Stimulated activated CD8-positive, alpha-beta memory T cell treated with anti-CD3 and anti-CD28 coated beads, Interleukin-7, amount 100 ng/mL, for 4 hours (primary cell): ENCODE measurements around the gene DIAPH1.

ENCODE experiments used
- DNase-seq, 2 donors: peaks; one replicate each; pipeline ENCODE4 v3.0.0-alpha.2; 2020; ENCODE audit warnings: low read depth in 2 of 2

Gene DIAPH1

GRCh38 chr5:141639357-141640050 lies 20.7 kb upstream of the DIAPH1 start:
- no peak for DNase-seq

GRCh38 chr5:141638771-141639170 lies 20.0 kb upstream of the DIAPH1 start:
- DNase-seq, result no peak

GRCh38 chr5:141637767-141638419 lies 19.1 kb upstream of the DIAPH1 start:
- peak; percentile 33 to 51 for DNase-seq

GRCh38 chr5:141637123-141637766 lies 18.4 kb upstream of the DIAPH1 start:
- DNase-seq, result peak in 1 of 2 donors; percentile 48

- peak; percentile 80 to 88 for DNase-seq
Measured at GRCh38 chr5:141636413-141637122, 17.8 kb upstream of the DIAPH1 start, which contains the start of the genes HDAC3 and RELL2. Gene HDAC3, minus strand, starts transcription at chr5:141636849. Its CDS starts 59 bp downstream, at chr5:141636790. Gene RELL2, plus strand, starts transcription at chr5:141636997. Its CDS starts 1,229 bp downstream, at chr5:141638226.

- peak in 1 of 2 donors; percentile 5 for DNase-seq
Measured at GRCh38 chr5:141636106-141636412, 17.3 kb upstream of the DIAPH1 start.

GRCh38 chr5:141635646-141636045 lies 16.8 kb upstream of the DIAPH1 start:
- DNase-seq, result no peak

GRCh38 chr5:141634720-141635119 lies 15.9 kb upstream of the DIAPH1 start:
- DNase-seq, result no peak

- DNase-seq, result no peak
Measured at GRCh38 chr5:141633871-141634561, 15.2 kb upstream of the DIAPH1 start.

- no peak for DNase-seq
Measured at GRCh38 chr5:141632650-141633049, 13.8 kb upstream of the DIAPH1 start.

GRCh38 chr5:141630570-141631140 lies 11.9 kb upstream of the DIAPH1 start:
- DNase-seq, result no peak

GRCh38 chr5:141628175-141628788 lies 9.5 kb upstream of the DIAPH1 start:
- DNase-seq, result no peak

GRCh38 chr5:141623611-141624010 lies 4.8 kb upstream of the DIAPH1 start:
- DNase-seq, result no peak

- DNase-seq, result no peak
Measured at GRCh38 chr5:141623186-141623585, 4.4 kb upstream of the DIAPH1 start.

- peak; percentile 36 to 39 for DNase-seq
Measured at GRCh38 chr5:141618030-141618803, 583 bp downstream of the DIAPH1 start.

GRCh38 chr5:141617682-141618029 lies 1.1 kb downstream of the DIAPH1 start:
- DNase-seq, result no peak

GRCh38 chr5:141617128-141617527 lies 1.7 kb downstream of the DIAPH1 start:
- DNase-seq, result no peak

- peak; percentile 24 to 30 for DNase-seq
Measured at GRCh38 chr5:141615991-141616720, 2.6 kb downstream of the DIAPH1 start.

GRCh38 chr5:141613344-141613743 lies 5.5 kb downstream of the DIAPH1 start:
- DNase-seq, result no peak
